Measurements from ENCODE around the gene PRSS16. TPM values are rescaled to one million over a fixed set of nuclear protein-coding genes. Genes with fewer than 3 reads are reported as not detected.

The PRSS16 gene
- total and polyA plus RNA-seq, 9 of the 15 experiments (the other 6 are each of a cell fraction or from before 2014, with no cell fraction given), result 4.5 to 21.3 (median 12.1) TPM

- TF ChIP-seq E4F1 (CRISPR knock-in tag; IDR thresholded peaks at IDR 0.05; ENCODE audit: borderline replicate concordance) (no peak), ZNF311 (CRISPR knock-in tag; IDR thresholded peaks at IDR 0.05) (no peak), FUS (optimal IDR thresholded peaks at IDR 0.05; ENCODE audit: low read depth, low read length) (no peak), GATAD2B (IDR thresholded peaks at IDR 0.05; ENCODE audit: borderline replicate concordance) (no peak), SNRNP70 (optimal IDR thresholded peaks at IDR 0.05; ENCODE audit: low read depth, low read length) (no peak), ZNF778 (CRISPR knock-in tag; IDR thresholded peaks at IDR 0.05) (no peak), U2AF1 (optimal IDR thresholded peaks at IDR 0.05; ENCODE audit: low read depth, low read length) (no peak), MLX (CRISPR knock-in tag; conservative IDR thresholded peaks at IDR 0.05) (no peak), ILK (tag; IDR thresholded peaks at IDR 0.05; ENCODE audit: borderline replicate concordance, low read depth) (no peak), SRF (CRISPR knock-in tag; IDR thresholded peaks at IDR 0.05) (peak in 1 of 2 experiments; percentile 46; a peak in 1 of 4 replicates), NFXL1 (CRISPR knock-in tag; IDR thresholded peaks at IDR 0.05) (peak; percentile 72; the same call in 1 of the 2 replicates), ZBTB8A (IDR thresholded peaks at IDR 0.05; ENCODE audit: partially characterized antibody) (peak; percentile 71), THRAP3 (IDR thresholded peaks at IDR 0.05; ENCODE audit: borderline replicate concordance) (0 out of 2 replicates have a peak, but pooled peaks have one; percentile 11), KAT2B (IDR thresholded peaks at IDR 0.05; ENCODE audit: low read depth, low read length) (no peak), ZNF184 (CRISPR knock-in tag; IDR thresholded peaks at IDR 0.05) (no peak), ZSCAN29 (IDR thresholded peaks at IDR 0.05) (peak; percentile 86), ZKSCAN8 (CRISPR knock-in tag; IDR thresholded peaks at IDR 0.05) (0 out of 2 replicates have a peak, but pooled peaks have one; percentile 64), ZNF766 (CRISPR knock-in tag; conservative IDR thresholded peaks at IDR 0.05) (peak; percentile 67; the same call in 1 of the 2 replicates), CREB1 (IDR thresholded peaks at IDR 0.05) (peak; percentile 47; the same call in 1 of the 2 replicates), CREB1 (CRISPR knock-in tag; IDR thresholded peaks at IDR 0.05) (no peak; the same call in 1 of the 2 replicates), ZFPM2 (CRISPR knock-in tag; IDR thresholded peaks at IDR 0.05) (no peak)
- TF ChIP-seq, protein P1, sequence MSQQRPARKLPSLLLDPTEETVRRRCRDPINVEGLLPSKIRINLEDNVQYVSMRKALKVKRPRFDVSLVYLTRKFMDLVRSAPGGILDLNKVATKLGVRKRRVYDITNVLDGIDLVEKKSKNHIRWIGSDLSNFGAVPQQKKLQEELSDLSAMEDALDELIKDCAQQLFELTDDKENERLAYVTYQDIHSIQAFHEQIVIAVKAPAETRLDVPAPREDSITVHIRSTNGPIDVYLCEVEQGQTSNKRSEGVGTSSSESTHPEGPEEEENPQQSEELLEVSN (IDR thresholded peaks at IDR 0.05; ENCODE audit: borderline replicate concordance in 1 of 2, extremely low read depth in 1 of 2, insufficient read depth in 1 of 2, insufficient read length in 1 of 2, low read depth in 1 of 2, low read length in 1 of 2, poor library complexity in 1 of 2, severe bottlenecking in 1 of 2), result peak in 1 of 2 experiments; percentile 47
- TF ChIP-seq, protein P2, sequence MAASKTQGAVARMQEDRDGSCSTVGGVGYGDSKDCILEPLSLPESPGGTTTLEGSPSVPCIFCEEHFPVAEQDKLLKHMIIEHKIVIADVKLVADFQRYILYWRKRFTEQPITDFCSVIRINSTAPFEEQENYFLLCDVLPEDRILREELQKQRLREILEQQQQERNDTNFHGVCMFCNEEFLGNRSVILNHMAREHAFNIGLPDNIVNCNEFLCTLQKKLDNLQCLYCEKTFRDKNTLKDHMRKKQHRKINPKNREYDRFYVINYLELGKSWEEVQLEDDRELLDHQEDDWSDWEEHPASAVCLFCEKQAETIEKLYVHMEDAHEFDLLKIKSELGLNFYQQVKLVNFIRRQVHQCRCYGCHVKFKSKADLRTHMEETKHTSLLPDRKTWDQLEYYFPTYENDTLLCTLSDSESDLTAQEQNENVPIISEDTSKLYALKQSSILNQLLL (CRISPR knock-in tag; IDR thresholded peaks at IDR 0.05; ENCODE audit: borderline replicate concordance), result no peak
Observed at GRCh38 chr6:27237089-27237803, 10.3 kb upstream of the PRSS16 start (continued).

Measured in K562 (cell line).